ENCODE measurements around the gene KRT15.

DNA sequence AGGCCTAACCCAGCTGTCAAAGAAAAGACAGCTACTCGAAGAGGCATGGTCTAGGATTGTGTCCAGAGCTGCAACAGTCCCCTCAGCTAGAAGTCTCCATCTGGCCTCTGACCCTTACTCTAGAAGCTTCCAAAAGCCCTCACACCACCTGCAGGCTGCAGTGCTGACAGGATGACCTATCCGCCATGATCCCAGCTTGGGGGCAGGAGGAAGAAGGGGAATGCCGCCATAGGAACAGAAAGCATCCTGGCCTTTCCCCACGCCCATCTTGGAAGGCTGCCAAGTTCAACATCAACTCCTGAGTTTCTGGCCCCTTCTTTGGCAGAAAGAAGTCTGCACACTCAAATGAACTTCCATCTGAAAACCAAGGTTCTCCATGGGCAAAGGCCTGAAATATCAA lies 25.9 kb downstream of the KRT15 start:
- TF ChIP-seq, protein P1, sequence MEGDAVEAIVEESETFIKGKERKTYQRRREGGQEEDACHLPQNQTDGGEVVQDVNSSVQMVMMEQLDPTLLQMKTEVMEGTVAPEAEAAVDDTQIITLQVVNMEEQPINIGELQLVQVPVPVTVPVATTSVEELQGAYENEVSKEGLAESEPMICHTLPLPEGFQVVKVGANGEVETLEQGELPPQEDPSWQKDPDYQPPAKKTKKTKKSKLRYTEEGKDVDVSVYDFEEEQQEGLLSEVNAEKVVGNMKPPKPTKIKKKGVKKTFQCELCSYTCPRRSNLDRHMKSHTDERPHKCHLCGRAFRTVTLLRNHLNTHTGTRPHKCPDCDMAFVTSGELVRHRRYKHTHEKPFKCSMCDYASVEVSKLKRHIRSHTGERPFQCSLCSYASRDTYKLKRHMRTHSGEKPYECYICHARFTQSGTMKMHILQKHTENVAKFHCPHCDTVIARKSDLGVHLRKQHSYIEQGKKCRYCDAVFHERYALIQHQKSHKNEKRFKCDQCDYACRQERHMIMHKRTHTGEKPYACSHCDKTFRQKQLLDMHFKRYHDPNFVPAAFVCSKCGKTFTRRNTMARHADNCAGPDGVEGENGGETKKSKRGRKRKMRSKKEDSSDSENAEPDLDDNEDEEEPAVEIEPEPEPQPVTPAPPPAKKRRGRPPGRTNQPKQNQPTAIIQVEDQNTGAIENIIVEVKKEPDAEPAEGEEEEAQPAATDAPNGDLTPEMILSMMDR (conservative IDR thresholded peaks at IDR 0.05; ENCODE audit: low read length), result no peak
- TF ChIP-seq EZH2phosphoT487 (IDR thresholded peaks at IDR 0.05; ENCODE audit: borderline replicate concordance), result no peak

All from Loucy (cell line).